OCI-LY7 (cell line): ENCODE data around the gene CAMK2N2.

Experiments used
- EZH2phosphoT487 ChIP-seq: fragments of 200-600 bp; sonication (generic); IDR thresholded peaks from 2 replicates; pipeline ENCODE4 v1.6.1; 2018; ENCODE audit warnings: low read depth, borderline replicate concordance, mild to moderate bottlenecking, mixed run types, antibody characterized with exemption, low read length, moderate library complexity, mixed read lengths
- TF ChIP-seq, protein P1 (sequence below): fragments of 200-600 bp; sonication (generic); conservative IDR thresholded peaks from 2 replicates; pipeline ENCODE4 v1.5.1; 2014; ENCODE audit warnings: mild to moderate bottlenecking, antibody characterized with exemption, low read length, moderate library complexity, mixed read lengths

GRCh38 chr3:184230603-184231528 is 30.5 kb downstream of the CAMK2N2 start:
- TF ChIP-seq EZH2phosphoT487, result no peak
- TF ChIP-seq, protein P1, sequence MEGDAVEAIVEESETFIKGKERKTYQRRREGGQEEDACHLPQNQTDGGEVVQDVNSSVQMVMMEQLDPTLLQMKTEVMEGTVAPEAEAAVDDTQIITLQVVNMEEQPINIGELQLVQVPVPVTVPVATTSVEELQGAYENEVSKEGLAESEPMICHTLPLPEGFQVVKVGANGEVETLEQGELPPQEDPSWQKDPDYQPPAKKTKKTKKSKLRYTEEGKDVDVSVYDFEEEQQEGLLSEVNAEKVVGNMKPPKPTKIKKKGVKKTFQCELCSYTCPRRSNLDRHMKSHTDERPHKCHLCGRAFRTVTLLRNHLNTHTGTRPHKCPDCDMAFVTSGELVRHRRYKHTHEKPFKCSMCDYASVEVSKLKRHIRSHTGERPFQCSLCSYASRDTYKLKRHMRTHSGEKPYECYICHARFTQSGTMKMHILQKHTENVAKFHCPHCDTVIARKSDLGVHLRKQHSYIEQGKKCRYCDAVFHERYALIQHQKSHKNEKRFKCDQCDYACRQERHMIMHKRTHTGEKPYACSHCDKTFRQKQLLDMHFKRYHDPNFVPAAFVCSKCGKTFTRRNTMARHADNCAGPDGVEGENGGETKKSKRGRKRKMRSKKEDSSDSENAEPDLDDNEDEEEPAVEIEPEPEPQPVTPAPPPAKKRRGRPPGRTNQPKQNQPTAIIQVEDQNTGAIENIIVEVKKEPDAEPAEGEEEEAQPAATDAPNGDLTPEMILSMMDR, result no peak
